GM12878 (cell line): ENCODE results near the gene CDC27. TPM values are rescaled to one million over a fixed set of nuclear protein-coding genes. Genes with fewer than 3 reads are reported as not detected.

ENCODE experiments used
- LARP7 ChIP-seq: fragments of 450-650 bp; IDR thresholded peaks from 2 replicates; pipeline ENCODE4 v1.6.1; 2017; ENCODE audit warnings: mild to moderate bottlenecking
- NR2C2 ChIP-seq: IDR thresholded peaks from 2 replicates; pipeline ENCODE4 v1.6.1; 2011; ENCODE audit warnings: borderline replicate concordance, low read depth; ENCODE audit not compliant: control insufficient read depth, insufficient read length
- RAD51 ChIP-seq: fragments of 450-650 bp; IDR thresholded peaks from 2 replicates; pipeline ENCODE4 v1.6.1; 2016; ENCODE audit warnings: moderate library complexity, mild to moderate bottlenecking, inconsistent platforms
- ZNF24 ChIP-seq: fragments of 450-650 bp; IDR thresholded peaks from 2 replicates; pipeline ENCODE4 v1.6.1; 2017; ENCODE audit warnings: antibody characterized with exemption, mild to moderate bottlenecking
- ZNF622 ChIP-seq: fragments of 450-650 bp; IDR thresholded peaks from 2 replicates; pipeline ENCODE4 v1.6.1; 2017; ENCODE audit warnings: mild to moderate bottlenecking, inconsistent platforms
- polyA plus RNA-seq, 11 experiments: library from polyadenylated mRNA; depleted of rRNA in 4 of 11; unstranded in 6 of 11; stranded (reverse) in 5 of 11; fragments of >200 nt; fragmentation: Nextera tagmentation in 4 of 11; fragmentation: Illumina TruSeq in 1 of 11; extraction: Ambion mirVana in 4 of 11; extraction: Trizol in 1 of 11; gene quantifications; 1 replicate in 1 of 11; 2 replicates in 10 of 11; pipeline versions ENCODE4 v1.2.1 to v1.2.3, GENCODE V29; 2011 to 2016; ENCODE audit warnings: inconsistent platforms in 2 of 11, missing spikeins in 2 of 11, low read depth in 1 of 11
- total RNA-seq, 4 experiments: library from RNA; depleted of rRNA in 3 of 4; stranded (reverse); fragments of >200 nt in 3 of 4; fragmentation: Illumina TruSeq in 1 of 4; extraction: Trizol in 1 of 4; gene quantifications; 2 replicates each; pipeline versions ENCODE4 v1.2.1 to v1.2.3, GENCODE V29; 2013 to 2021
- TF ChIP-seq, protein P1 (sequence below): fragments of 150-350 bp; IDR thresholded peaks from 2 replicates; pipeline ENCODE4 v1.6.1; 2014; ENCODE audit warnings: mild to moderate bottlenecking, low read depth, low read length
- TF ChIP-seq, protein P2 (sequence below): fragments of 450-650 bp; IDR thresholded peaks from 2 replicates; pipeline ENCODE4 v1.6.1; 2016; ENCODE audit warnings: mild to moderate bottlenecking, moderate library complexity, borderline replicate concordance

CDC27 gene
- total and polyA plus RNA-seq, 10 of the 15 experiments (the other 5 are each of a cell fraction or from before 2014, with no cell fraction given): 23.2 to 138 (median 97.8) TPM

DNA sequence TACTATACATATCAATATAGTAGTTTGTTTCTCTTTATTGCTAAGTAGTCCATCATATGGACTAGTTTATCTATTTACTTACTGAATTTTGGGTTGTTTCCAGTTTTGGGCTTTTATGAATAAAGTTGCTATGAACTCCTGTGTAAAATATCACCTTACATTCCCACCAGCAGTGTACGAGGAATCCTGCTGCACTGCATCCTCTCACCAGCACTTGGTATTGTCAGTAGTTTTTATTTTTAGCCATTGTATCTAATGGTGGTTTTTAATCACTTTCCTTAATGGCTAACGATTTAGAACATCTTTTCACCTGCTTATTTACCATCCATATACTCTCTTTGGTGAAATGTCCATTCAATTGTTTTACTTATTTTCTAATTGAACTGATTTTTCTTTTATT, 24.0 kb downstream of the CDC27 start (continued):
- TF ChIP-seq, protein P1, sequence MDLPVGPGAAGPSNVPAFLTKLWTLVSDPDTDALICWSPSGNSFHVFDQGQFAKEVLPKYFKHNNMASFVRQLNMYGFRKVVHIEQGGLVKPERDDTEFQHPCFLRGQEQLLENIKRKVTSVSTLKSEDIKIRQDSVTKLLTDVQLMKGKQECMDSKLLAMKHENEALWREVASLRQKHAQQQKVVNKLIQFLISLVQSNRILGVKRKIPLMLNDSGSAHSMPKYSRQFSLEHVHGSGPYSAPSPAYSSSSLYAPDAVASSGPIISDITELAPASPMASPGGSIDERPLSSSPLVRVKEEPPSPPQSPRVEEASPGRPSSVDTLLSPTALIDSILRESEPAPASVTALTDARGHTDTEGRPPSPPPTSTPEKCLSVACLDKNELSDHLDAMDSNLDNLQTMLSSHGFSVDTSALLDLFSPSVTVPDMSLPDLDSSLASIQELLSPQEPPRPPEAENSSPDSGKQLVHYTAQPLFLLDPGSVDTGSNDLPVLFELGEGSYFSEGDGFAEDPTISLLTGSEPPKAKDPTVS: no peak
- no peak for TF ChIP-seq NR2C2
- TF ChIP-seq, protein P2, sequence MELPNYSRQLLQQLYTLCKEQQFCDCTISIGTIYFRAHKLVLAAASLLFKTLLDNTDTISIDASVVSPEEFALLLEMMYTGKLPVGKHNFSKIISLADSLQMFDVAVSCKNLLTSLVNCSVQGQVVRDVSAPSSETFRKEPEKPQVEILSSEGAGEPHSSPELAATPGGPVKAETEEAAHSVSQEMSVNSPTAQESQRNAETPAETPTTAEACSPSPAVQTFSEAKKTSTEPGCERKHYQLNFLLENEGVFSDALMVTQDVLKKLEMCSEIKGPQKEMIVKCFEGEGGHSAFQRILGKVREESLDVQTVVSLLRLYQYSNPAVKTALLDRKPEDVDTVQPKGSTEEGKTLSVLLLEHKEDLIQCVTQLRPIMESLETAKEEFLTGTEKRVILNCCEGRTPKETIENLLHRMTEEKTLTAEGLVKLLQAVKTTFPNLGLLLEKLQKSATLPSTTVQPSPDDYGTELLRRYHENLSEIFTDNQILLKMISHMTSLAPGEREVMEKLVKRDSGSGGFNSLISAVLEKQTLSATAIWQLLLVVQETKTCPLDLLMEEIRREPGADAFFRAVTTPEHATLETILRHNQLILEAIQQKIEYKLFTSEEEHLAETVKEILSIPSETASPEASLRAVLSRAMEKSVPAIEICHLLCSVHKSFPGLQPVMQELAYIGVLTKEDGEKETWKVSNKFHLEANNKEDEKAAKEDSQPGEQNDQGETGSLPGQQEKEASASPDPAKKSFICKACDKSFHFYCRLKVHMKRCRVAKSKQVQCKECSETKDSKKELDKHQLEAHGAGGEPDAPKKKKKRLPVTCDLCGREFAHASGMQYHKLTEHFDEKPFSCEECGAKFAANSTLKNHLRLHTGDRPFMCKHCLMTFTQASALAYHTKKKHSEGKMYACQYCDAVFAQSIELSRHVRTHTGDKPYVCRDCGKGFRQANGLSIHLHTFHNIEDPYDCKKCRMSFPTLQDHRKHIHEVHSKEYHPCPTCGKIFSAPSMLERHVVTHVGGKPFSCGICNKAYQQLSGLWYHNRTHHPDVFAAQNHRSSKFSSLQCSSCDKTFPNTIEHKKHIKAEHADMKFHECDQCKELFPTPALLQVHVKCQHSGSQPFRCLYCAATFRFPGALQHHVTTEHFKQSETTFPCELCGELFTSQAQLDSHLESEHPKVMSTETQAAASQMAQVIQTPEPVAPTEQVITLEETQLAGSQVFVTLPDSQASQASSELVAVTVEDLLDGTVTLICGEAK: no peak
- TF ChIP-seq RAD51: no peak
- no peak for TF ChIP-seq LARP7
- TF ChIP-seq ZNF24: no peak
- TF ChIP-seq ZNF622: no peak
- TF ChIP-seq, all 136 proteins: peak for 0
